Right lobe of liver (tissue), 4 donors: Measurements from ENCODE around the gene TRIO.

Experiments used
- CTCF ChIP-seq, 4 donors: fragments of 200-600 bp in 3 of 4; fragments of 450-650 bp in 1 of 4; IDR thresholded peaks; one replicate each; pipeline versions ENCODE4 v1.5.1 to v1.8.0; 2016 to 2022; ENCODE audit warnings: antibody characterized with exemption in 4 of 4, mild to moderate bottlenecking in 2 of 4
- POLR2A ChIP-seq: fragments of 450-650 bp; IDR thresholded peaks from one replicate; pipeline ENCODE4 v1.6.1; 2017; ENCODE audit warnings: antibody characterized with exemption, mild to moderate bottlenecking
- donor health status: DM: no; HTN: no; CAD: no.
- donor health status: DM: no; HTN: no; CAD: no.
- donor health status: DM: no; HTN: yes; CAD: no.

DNA sequence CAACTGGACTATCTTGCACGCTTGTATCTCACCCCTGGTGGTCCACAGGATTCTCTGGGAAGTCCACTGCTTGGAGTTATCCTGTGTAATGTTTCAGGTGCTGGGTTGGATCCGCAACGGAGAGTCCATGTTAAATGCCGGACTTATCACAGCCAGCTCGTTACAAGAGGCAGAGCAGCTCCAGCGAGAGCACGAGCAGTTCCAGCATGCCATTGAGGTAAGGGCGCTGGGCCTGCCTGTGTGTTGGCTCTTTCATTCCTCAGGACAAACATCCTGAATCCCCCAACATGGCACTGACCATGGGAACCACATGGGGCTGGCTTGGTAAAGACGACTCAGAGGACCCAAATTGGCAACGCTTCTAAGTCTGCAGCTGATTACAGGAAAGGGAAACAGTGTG, 223.6 kb downstream of the TRIO start:
- TF ChIP-seq CTCF (IDR thresholded peaks at IDR 0.05) (no peak), POLR2A (no peak)
